ENCODE data around the gene IGF2BP2. TPM values are rescaled to one million over a fixed set of nuclear protein-coding genes. Genes with fewer than 3 reads are reported as not detected.

Gene IGF2BP2
- total and polyA plus RNA-seq, 2 of the 13 experiments (the other 11 are each of a cell fraction or from before 2014, with no cell fraction given): 6.5 to 46.0 TPM

GRCh38 chr3:185858502-185859225, 33.8 kb upstream of the IGF2BP2 start (continued):
- TF ChIP-seq SOX13 (IDR thresholded peaks at IDR 0.05) (no peak), SOX13 (CRISPR knock-in tag; conservative IDR thresholded peaks at IDR 0.05 in 1 of 2, IDR thresholded peaks at IDR 0.05 in 1 of 2) (peak in 1 of 2 experiments; percentile 85; a peak in 2 of 4 replicates), ZXDC (CRISPR knock-in tag; IDR thresholded peaks at IDR 0.05) (no peak), JARID2 (CRISPR knock-in tag; IDR thresholded peaks at IDR 0.05; ENCODE audit: insufficient replicate concordance) (no peak), ZNF264 (CRISPR knock-in tag; IDR thresholded peaks at IDR 0.05) (peak; percentile 79), ATAD3A (CRISPR knock-in tag; IDR thresholded peaks at IDR 0.05) (no peak), ELF1 (CRISPR knock-in tag; IDR thresholded peaks at IDR 0.05) (0 out of 2 replicates have a peak, but pooled peaks have one; percentile 18), KLF6 (CRISPR knock-in tag; IDR thresholded peaks at IDR 0.05) (peak; percentile 45; the same call in 1 of the 2 replicates), ADNP (CRISPR knock-in tag; IDR thresholded peaks at IDR 0.05) (0 out of 2 replicates have a peak, but pooled peaks have one; percentile 25), HDAC2 (CRISPR knock-in tag; IDR thresholded peaks at IDR 0.05) (peak; percentile 90), DMAP1 (CRISPR knock-in tag; IDR thresholded peaks at IDR 0.05) (0 out of 2 replicates have a peak, but pooled peaks have one; percentile 42), TCF12 (IDR thresholded peaks at IDR 0.05) (no peak), TCF12 (CRISPR knock-in tag; IDR thresholded peaks at IDR 0.05) (peak; percentile 71; the same call in 1 of the 2 replicates), MLLT10 (CRISPR knock-in tag; IDR thresholded peaks at IDR 0.05) (no peak)
- TF ChIP-seq, protein P1, sequence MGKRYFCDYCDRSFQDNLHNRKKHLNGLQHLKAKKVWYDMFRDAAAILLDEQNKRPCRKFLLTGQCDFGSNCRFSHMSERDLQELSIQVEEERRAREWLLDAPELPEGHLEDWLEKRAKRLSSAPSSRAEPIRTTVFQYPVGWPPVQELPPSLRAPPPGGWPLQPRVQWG (CRISPR knock-in tag; IDR thresholded peaks at IDR 0.05; ENCODE audit: borderline replicate concordance, low read depth): no peak
- TF ChIP-seq, protein P2, sequence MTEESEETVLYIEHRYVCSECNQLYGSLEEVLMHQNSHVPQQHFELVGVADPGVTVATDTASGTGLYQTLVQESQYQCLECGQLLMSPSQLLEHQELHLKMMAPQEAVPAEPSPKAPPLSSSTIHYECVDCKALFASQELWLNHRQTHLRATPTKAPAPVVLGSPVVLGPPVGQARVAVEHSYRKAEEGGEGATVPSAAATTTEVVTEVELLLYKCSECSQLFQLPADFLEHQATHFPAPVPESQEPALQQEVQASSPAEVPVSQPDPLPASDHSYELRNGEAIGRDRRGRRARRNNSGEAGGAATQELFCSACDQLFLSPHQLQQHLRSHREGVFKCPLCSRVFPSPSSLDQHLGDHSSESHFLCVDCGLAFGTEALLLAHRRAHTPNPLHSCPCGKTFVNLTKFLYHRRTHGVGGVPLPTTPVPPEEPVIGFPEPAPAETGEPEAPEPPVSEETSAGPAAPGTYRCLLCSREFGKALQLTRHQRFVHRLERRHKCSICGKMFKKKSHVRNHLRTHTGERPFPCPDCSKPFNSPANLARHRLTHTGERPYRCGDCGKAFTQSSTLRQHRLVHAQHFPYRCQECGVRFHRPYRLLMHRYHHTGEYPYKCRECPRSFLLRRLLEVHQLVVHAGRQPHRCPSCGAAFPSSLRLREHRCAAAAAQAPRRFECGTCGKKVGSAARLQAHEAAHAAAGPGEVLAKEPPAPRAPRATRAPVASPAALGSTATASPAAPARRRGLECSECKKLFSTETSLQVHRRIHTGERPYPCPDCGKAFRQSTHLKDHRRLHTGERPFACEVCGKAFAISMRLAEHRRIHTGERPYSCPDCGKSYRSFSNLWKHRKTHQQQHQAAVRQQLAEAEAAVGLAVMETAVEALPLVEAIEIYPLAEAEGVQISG (CRISPR knock-in tag; IDR thresholded peaks at IDR 0.05): peak; percentile 67
- TF ChIP-seq, protein P3, sequence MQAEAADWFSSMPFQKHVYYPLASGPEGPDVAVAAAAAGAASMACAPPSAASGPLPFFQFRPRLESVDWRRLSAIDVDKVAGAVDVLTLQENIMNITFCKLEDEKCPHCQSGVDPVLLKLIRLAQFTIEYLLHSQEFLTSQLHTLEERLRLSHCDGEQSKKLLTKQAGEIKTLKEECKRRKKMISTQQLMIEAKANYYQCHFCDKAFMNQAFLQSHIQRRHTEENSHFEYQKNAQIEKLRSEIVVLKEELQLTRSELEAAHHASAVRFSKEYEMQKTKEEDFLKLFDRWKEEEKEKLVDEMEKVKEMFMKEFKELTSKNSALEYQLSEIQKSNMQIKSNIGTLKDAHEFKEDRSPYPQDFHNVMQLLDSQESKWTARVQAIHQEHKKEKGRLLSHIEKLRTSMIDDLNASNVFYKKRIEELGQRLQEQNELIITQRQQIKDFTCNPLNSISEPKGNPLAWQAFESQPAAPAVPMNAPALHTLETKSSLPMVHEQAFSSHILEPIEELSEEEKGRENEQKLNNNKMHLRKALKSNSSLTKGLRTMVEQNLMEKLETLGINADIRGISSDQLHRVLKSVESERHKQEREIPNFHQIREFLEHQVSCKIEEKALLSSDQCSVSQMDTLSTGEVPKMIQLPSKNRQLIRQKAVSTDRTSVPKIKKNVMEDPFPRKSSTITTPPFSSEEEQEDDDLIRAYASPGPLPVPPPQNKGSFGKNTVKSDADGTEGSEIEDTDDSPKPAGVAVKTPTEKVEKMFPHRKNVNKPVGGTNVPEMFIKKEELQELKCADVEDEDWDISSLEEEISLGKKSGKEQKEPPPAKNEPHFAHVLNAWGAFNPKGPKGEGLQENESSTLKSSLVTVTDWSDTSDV (CRISPR knock-in tag; IDR thresholded peaks at IDR 0.05): no peak
- TF ChIP-seq, protein P4, sequence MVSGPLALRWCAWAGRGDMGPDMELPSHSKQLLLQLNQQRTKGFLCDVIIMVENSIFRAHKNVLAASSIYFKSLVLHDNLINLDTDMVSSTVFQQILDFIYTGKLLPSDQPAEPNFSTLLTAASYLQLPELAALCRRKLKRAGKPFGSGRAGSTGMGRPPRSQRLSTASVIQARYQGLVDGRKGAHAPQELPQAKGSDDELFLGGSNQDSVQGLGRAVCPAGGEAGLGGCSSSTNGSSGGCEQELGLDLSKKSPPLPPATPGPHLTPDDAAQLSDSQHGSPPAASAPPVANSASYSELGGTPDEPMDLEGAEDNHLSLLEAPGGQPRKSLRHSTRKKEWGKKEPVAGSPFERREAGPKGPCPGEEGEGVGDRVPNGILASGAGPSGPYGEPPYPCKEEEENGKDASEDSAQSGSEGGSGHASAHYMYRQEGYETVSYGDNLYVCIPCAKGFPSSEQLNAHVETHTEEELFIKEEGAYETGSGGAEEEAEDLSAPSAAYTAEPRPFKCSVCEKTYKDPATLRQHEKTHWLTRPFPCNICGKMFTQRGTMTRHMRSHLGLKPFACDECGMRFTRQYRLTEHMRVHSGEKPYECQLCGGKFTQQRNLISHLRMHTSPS (CRISPR knock-in tag; IDR thresholded peaks at IDR 0.05; ENCODE audit: low read depth): peak; percentile 50; the same call in 1 of the 2 replicates
